Activated naive CD4-positive, alpha-beta T cell treated with anti-CD3 and anti-CD28 coated beads, Interleukin-2, amount 50 U/mL, for 16 hours (primary cell): ENCODE data around the gene CTSD.
"Not testable (repeated sequence)": the region's sequence is repeated elsewhere in the genome, so short reads cannot be mapped to it uniquely, and the experiment has no call there.

Source experiments
- DNase-seq: peaks from one replicate; pipeline ENCODE4 v3.0.0-alpha.2; 2020

CTSD gene

GRCh38 chr11:1763796-1764661 lies at the start of gene CTSD:
CTSD (minus strand) TSS chr11:1763927; CDS start chr11:1763859, 68 bp downstream.
- DNase-seq, result peak; percentile 86

- DNase-seq, result not testable (repeated sequence)
Measured at GRCh38 chr11:1813356-1813755, 49.6 kb upstream of the CTSD start.

- DNase-seq, result no peak
Measured at GRCh38 chr11:1812801-1813200, 49.1 kb upstream of the CTSD start.

- no peak for DNase-seq
Measured at GRCh38 chr11:1812274-1812673, 48.5 kb upstream of the CTSD start.

GRCh38 chr11:1810761-1811160 lies 47.0 kb upstream of the CTSD start:
- no peak for DNase-seq

GRCh38 chr11:1807264-1807995 lies 43.7 kb upstream of the CTSD start:
- no peak for DNase-seq

GRCh38 chr11:1805525-1805924 lies 41.8 kb upstream of the CTSD start:
- DNase-seq, result no peak

GRCh38 chr11:1803835-1804519 lies 40.2 kb upstream of the CTSD start:
- not testable (repeated sequence) for DNase-seq

- DNase-seq, result no peak
Measured at GRCh38 chr11:1803246-1803645, 39.5 kb upstream of the CTSD start.

GRCh38 chr11:1797391-1798125 lies 33.8 kb upstream of the CTSD start:
- no peak for DNase-seq

- DNase-seq, result no peak
Measured at GRCh38 chr11:1796413-1797011, 32.8 kb upstream of the CTSD start.

GRCh38 chr11:1793081-1793480 lies 29.4 kb upstream of the CTSD start:
- no peak for DNase-seq

GRCh38 chr11:1792461-1792860 lies 28.7 kb upstream of the CTSD start:
- DNase-seq, result no peak

GRCh38 chr11:1791912-1792311 lies 28.2 kb upstream of the CTSD start:
- no peak for DNase-seq

- no peak for DNase-seq
Measured at GRCh38 chr11:1786466-1786865, 22.7 kb upstream of the CTSD start.

- no peak for DNase-seq
Measured at GRCh38 chr11:1785749-1786413, 22.2 kb upstream of the CTSD start.

GRCh38 chr11:1784761-1785650 lies 21.3 kb upstream of the CTSD start:
- DNase-seq, result no peak

- DNase-seq, result no peak
Measured at GRCh38 chr11:1783725-1784529, 20.2 kb upstream of the CTSD start.

GRCh38 chr11:1782831-1783724 lies 19.4 kb upstream of the CTSD start:
- DNase-seq, result no peak
